Measurements from ENCODE around the gene FAM217A. TPM values are rescaled to one million over a fixed set of nuclear protein-coding genes. Genes with fewer than 3 reads are reported as not detected.

The FAM217A gene
- total and polyA plus RNA-seq, 9 of the 15 experiments (the other 6 are each of a cell fraction or from before 2014, with no cell fraction given): not detected

GRCh38 chr6:4100655-4101054 lies 21.7 kb upstream of the FAM217A start (continued):
- TF ChIP-seq BCOR (IDR thresholded peaks at IDR 0.05): 0 out of 2 replicates have a peak, but pooled peaks have one; percentile 20
- peak; percentile 68 for TF ChIP-seq NCOR1 (IDR thresholded peaks at IDR 0.05)
- TF ChIP-seq CC2D1A (IDR thresholded peaks at IDR 0.05): peak; percentile 60; the same call in 1 of the 2 replicates
- TF ChIP-seq HMG20A (CRISPR knock-in tag; conservative IDR thresholded peaks at IDR 0.05): no peak
- TF ChIP-seq CEBPB (tag; IDR thresholded peaks at IDR 0.05): no peak
- TF ChIP-seq ZBTB8A (IDR thresholded peaks at IDR 0.05; ENCODE audit: partially characterized antibody): no peak
- TF ChIP-seq ZBTB34 (CRISPR knock-in tag; IDR thresholded peaks at IDR 0.05): no peak
- TF ChIP-seq ZNF134 (CRISPR knock-in tag; conservative IDR thresholded peaks at IDR 0.05): no peak
- no peak for TF ChIP-seq DNMT1 (IDR thresholded peaks at IDR 0.05)
- TF ChIP-seq REST (IDR thresholded peaks at IDR 0.05; ENCODE audit: borderline replicate concordance): no peak
- no peak for TF ChIP-seq REST (CRISPR knock-in tag; IDR thresholded peaks at IDR 0.05; ENCODE audit: low read depth)
- TF ChIP-seq RAD21 (CRISPR knock-in tag; conservative IDR thresholded peaks at IDR 0.05 in 1 of 2, IDR thresholded peaks at IDR 0.05 in 1 of 2): no peak
- TF ChIP-seq MITF (IDR thresholded peaks at IDR 0.05): no peak
- no peak for TF ChIP-seq ZNF785 (CRISPR knock-in tag; IDR thresholded peaks at IDR 0.05)
- 0 out of 2 replicates have a peak, but pooled peaks have one; percentile 26 for TF ChIP-seq SMAD4 (CRISPR knock-in tag; conservative IDR thresholded peaks at IDR 0.05)
- TF ChIP-seq MTF1 (CRISPR knock-in tag; IDR thresholded peaks at IDR 0.05; ENCODE audit: borderline replicate concordance): no peak
- no peak for TF ChIP-seq SAFB2 (IDR thresholded peaks at IDR 0.05; ENCODE audit: borderline replicate concordance, low read depth, low read length, severe bottlenecking)
- no peak for TF ChIP-seq PHF21A (IDR thresholded peaks at IDR 0.05; ENCODE audit: borderline replicate concordance, low read depth)
